Lower leg skin (tissue), 4 donors: ENCODE measurements around the gene DIP2C. TPM values are rescaled to one million over a fixed set of nuclear protein-coding genes. Genes with fewer than 3 reads are reported as not detected.

Source experiments
- DNase-seq, 2 donors: peaks; one replicate each; pipeline ENCODE4 v3.0.0-alpha.2; 2019; ENCODE audit warnings: low spot score in 2 of 2
- H3K4me3 ChIP-seq: fragments of 200-600 bp; sonication (generic); 2 replicates; pipeline ENCODE4 v1.5.1; 2017; ENCODE audit warnings: mild to moderate bottlenecking, low read depth; ENCODE audit not compliant: poor library complexity, severe bottlenecking
- POLR2A ChIP-seq, 2 donors: fragments of 450-650 bp; IDR thresholded peaks; one replicate each; pipeline ENCODE4 v1.6.1; 2016 to 2017; ENCODE audit warnings: antibody characterized with exemption in 2 of 2, mild to moderate bottlenecking in 1 of 2, moderate library complexity in 1 of 2
- WGBS, 2 donors: methylation state at CpG; one replicate each; pipeline ENCODE4 v1.1.5; 2018; 5-methylcytosine and 5-hydroxymethylcytosine counted together
- intact Hi-C: fragments of 100-400 bp; cut with DNase I; formaldehyde crosslinking; loops from one replicate; pipeline ENCODE4 v1.15.0; 2023; ENCODE audit warnings: low total_unique reads
- microRNA-seq, 2 donors: library from miRNA; unstranded; fragments of <30 nt; microRNA quantifications; one replicate each; pipeline ENCODE4, GENCODE V29; 2016; ENCODE audit warnings: borderline replicate concordance in 2 of 2, borderline number of aligned reads in 1 of 2
- total RNA-seq, 4 donors: library from RNA; depleted of rRNA; stranded (reverse); fragments of >200 nt; gene quantifications; one replicate each; pipeline ENCODE4 v1.1.0, GENCODE V29; 2016

DIP2C gene
- total RNA-seq, 4 donors from 2014 or later = 6.2 to 14.7 (median 10.6) TPM

DNA sequence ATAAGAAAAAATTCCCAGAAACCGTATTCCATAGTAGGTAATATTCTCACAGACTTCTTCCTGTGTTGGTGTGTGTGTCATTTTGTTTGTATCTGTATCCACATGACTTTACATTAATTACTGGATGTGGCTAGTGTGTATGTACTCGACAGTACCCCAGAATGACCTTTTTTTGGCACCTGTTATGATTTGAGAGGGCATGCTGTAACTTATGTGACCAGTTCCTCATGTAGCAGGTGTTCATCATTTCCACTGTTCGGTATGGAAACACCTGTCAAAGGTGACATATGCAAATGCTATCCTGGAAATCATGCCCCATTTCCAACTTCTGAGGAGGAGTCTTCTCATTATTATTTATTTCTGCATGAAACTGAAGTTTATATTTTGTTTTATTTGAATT is 464.9 kb downstream of the DIP2C start:
- DNase-seq = no peak
- intact Hi-C loops = no loop called here
- TF ChIP-seq POLR2A (IDR thresholded peaks at IDR 0.05) = no peak
- WGBS, 2 donors = 74 to 83% methylated on average over 3 of the region's 3 CpGs
- H3K4me3 ChIP-seq = no peak overlapping the region

Small RNA genes within 50 kb of the gene (microRNA-seq; reads per million reads assigned to microRNA genes)
- gene MIR5699 = 1.4 to 1.7 reads per million in 2 donors

Other genes starting within 250 kb of the DIP2C start
- 10 to 100 TPM; 50.2 to 77.5 (median 57.0) TPM for gene LARP4B, start 242.0 kb upstream of the DIP2C start, total RNA-seq